ENCODE data around the gene UBE4A.

UBE4A gene

GRCh38 chr11:118339281-118339961, 20.0 kb upstream of the UBE4A start:
- no peak overlapping the region for H3K4me3 ChIP-seq (ENCODE audit: control insufficient read depth, low read depth, low read length)
- no peak for TF ChIP-seq CTCF (IDR thresholded peaks at IDR 0.05; ENCODE audit: control insufficient read depth, insufficient read depth, low read depth, low read length, missing control alignments)
- no peak for DNase-seq (ENCODE audit: low read depth)

- H3K4me3 ChIP-seq (ENCODE audit: control insufficient read depth, low read depth, low read length): no peak overlapping the region
Observed at GRCh38 chr11:118340449-118340848, 19.0 kb upstream of the UBE4A start.

GRCh38 chr11:118341261-118341660, 18.1 kb upstream of the UBE4A start:
- no peak for TF ChIP-seq CTCF (IDR thresholded peaks at IDR 0.05; ENCODE audit: control insufficient read depth, insufficient read depth, low read depth, low read length, missing control alignments)
- H3K4me3 ChIP-seq (ENCODE audit: control insufficient read depth, low read depth, low read length): no peak overlapping the region
- no peak for DNase-seq (ENCODE audit: low read depth)

More at GRCh38 chr11:118340449-118340848, 19.0 kb upstream of the UBE4A start:
- TF ChIP-seq CTCF (IDR thresholded peaks at IDR 0.05; ENCODE audit: control insufficient read depth, insufficient read depth, low read depth, low read length, missing control alignments): no peak
- no peak for DNase-seq (ENCODE audit: low read depth)

GRCh38 chr11:118341815-118342489, 17.4 kb upstream of the UBE4A start:
- DNase-seq (ENCODE audit: low read depth): no peak
- no peak overlapping the region for H3K4me3 ChIP-seq (ENCODE audit: control insufficient read depth, low read depth, low read length)
- no peak for TF ChIP-seq CTCF (IDR thresholded peaks at IDR 0.05; ENCODE audit: control insufficient read depth, insufficient read depth, low read depth, low read length, missing control alignments)

GRCh38 chr11:118342503-118343161, 16.8 kb upstream of the UBE4A start, which contains the start of gene CD3D:
Gene CD3D (minus strand): TSS chr11:118342705. CDS start chr11:118342607, 98 bp downstream.
- DNase-seq (ENCODE audit: low read depth): no peak
- no peak for TF ChIP-seq CTCF (IDR thresholded peaks at IDR 0.05; ENCODE audit: control insufficient read depth, insufficient read depth, low read depth, low read length, missing control alignments)
- no peak within 1 kb of the TSS for H3K4me3 ChIP-seq (ENCODE audit: control insufficient read depth, low read depth, low read length)

- H3K4me3 ChIP-seq (ENCODE audit: control insufficient read depth, low read depth, low read length): no peak overlapping the region
- no peak for DNase-seq (ENCODE audit: low read depth)
- TF ChIP-seq CTCF (IDR thresholded peaks at IDR 0.05; ENCODE audit: control insufficient read depth, insufficient read depth, low read depth, low read length, missing control alignments): no peak
Observed at GRCh38 chr11:118343248-118343647, 16.2 kb upstream of the UBE4A start.

Data from AG09309 (cell line).